ENCODE measurements around the gene ULK2.

The ULK2 gene

DNA sequence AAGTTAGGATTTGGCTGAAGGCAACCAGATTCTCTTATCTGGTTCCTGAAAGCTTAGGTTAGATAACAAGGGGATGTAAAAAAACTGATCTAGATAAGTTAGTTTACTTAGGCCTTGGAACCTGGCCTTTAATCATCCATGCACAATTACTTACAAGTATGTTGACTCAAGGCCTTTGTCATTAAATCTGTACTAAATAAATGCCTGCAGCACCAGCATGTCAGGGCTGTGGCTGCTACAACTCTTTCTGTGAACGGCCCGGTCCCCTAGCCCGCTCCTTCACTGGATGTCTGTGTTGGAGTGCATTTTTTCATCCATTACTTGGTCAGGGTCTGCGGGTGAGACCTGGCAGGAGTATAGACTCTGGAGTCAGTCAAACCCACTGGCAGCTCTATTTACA is 71.3 kb downstream of the ULK2 start:
- TF ChIP-seq TAF1 (IDR thresholded peaks at IDR 0.05; ENCODE audit: borderline replicate concordance, insufficient read depth, low read length): no peak
- TF ChIP-seq SIN3A (IDR thresholded peaks at IDR 0.05; ENCODE audit: borderline replicate concordance, insufficient read depth, low read length): no peak

GRCh38 chr17:19791918-19792550 is 75.7 kb downstream of the ULK2 start:
- TF ChIP-seq REST (IDR thresholded peaks at IDR 0.05; ENCODE audit: insufficient read depth in 1 of 2, low read depth in 2 of 2, low read length in 2 of 2) (no peak), TAF1 (IDR thresholded peaks at IDR 0.05; ENCODE audit: borderline replicate concordance, insufficient read depth, low read length) (no peak), POLR2AphosphoS5 (IDR thresholded peaks at IDR 0.05; ENCODE audit: low read depth, low read length) (no peak)

GRCh38 chr17:19787733-19788357 is 79.9 kb downstream of the ULK2 start:
- no peak for TF ChIP-seq POLR2AphosphoS5 (IDR thresholded peaks at IDR 0.05; ENCODE audit: low read depth, low read length)
- no peak for TF ChIP-seq REST (IDR thresholded peaks at IDR 0.05; ENCODE audit: insufficient read depth in 1 of 2, low read depth in 2 of 2, low read length in 2 of 2)
- no peak for TF ChIP-seq SIN3A (IDR thresholded peaks at IDR 0.05; ENCODE audit: borderline replicate concordance, insufficient read depth, low read length)
- no peak for TF ChIP-seq FOXP2 (optimal IDR thresholded peaks at IDR 0.05; ENCODE audit: borderline replicate concordance, extremely low read depth, extremely low read length, insufficient read depth)
- no peak for TF ChIP-seq TAF1 (IDR thresholded peaks at IDR 0.05; ENCODE audit: borderline replicate concordance, insufficient read depth, low read length)

GRCh38 chr17:19785854-19786253 is 81.9 kb downstream of the ULK2 start:
- no peak for TF ChIP-seq FOXP2 (optimal IDR thresholded peaks at IDR 0.05; ENCODE audit: borderline replicate concordance, extremely low read depth, extremely low read length, insufficient read depth)
- TF ChIP-seq POLR2AphosphoS5 (IDR thresholded peaks at IDR 0.05; ENCODE audit: low read depth, low read length): no peak
- no peak for TF ChIP-seq TAF1 (IDR thresholded peaks at IDR 0.05; ENCODE audit: borderline replicate concordance, insufficient read depth, low read length)
- no peak for TF ChIP-seq REST (IDR thresholded peaks at IDR 0.05; ENCODE audit: insufficient read depth in 1 of 2, low read depth in 2 of 2, low read length in 2 of 2)
- TF ChIP-seq SIN3A (IDR thresholded peaks at IDR 0.05; ENCODE audit: borderline replicate concordance, insufficient read depth, low read length): no peak

DNA sequence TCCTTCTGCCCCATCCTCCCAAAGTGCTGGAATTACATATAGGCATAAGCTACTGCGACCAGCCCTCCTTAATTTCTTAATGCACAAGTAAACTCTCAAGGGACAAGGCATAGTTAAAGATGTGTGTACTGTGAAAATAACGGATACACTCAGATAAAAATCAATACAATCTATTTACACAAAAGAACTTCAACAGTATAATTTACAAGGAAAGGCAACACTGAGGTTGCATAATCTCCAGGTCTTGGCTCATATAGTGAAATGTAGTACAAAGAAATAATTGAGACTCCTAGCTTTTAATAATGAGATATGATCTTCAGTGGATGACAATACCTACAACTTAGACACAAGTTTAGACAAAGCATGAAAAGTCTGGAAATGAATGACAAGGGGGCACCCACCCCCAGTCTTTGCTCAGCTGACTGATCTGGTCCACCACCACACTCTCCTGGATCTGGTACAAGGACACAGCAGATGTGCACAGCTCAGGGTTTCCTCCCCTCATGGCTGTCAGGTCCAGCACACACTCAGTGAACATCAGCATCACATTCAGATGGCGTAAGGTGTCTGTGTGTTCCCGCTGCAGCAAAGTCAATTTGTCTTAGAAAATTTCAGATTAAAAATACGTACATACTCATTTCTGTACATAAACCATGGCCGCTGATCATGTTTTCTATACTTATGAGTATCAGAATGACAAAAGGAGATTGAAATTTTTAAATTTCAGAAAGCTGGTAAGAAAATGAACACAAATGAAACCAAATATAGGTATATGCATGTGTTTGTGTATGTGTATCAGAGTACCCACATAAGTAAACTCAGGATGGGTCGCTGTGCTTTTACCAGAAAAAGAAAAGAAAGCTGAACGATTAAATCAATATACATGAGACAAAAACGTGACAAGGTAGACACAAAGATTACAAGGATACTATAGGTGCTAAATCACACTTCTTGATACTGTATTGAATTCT is 86.0 kb downstream of the ULK2 start:
- TF ChIP-seq TAF1 (IDR thresholded peaks at IDR 0.05; ENCODE audit: borderline replicate concordance, insufficient read depth, low read length) (no peak), SIN3A (IDR thresholded peaks at IDR 0.05; ENCODE audit: borderline replicate concordance, insufficient read depth, low read length) (no peak), POLR2AphosphoS5 (IDR thresholded peaks at IDR 0.05; ENCODE audit: low read depth, low read length) (no peak), REST (IDR thresholded peaks at IDR 0.05; ENCODE audit: insufficient read depth in 1 of 2, low read depth in 2 of 2, low read length in 2 of 2) (no peak), FOXP2 (optimal IDR thresholded peaks at IDR 0.05; ENCODE audit: borderline replicate concordance, extremely low read depth, extremely low read length, insufficient read depth) (no peak)

All from PFSK-1 (cell line).